ENCODE results near the gene TAP1. TPM values are rescaled to one million over a fixed set of nuclear protein-coding genes. Genes with fewer than 3 reads are reported as not detected.

TAP1 gene
- total and polyA plus RNA-seq, 9 of the 15 experiments (the other 6 are each of a cell fraction or from before 2014, with no cell fraction given), result 1.3 to 6.0 (median 4.2) TPM

DNA sequence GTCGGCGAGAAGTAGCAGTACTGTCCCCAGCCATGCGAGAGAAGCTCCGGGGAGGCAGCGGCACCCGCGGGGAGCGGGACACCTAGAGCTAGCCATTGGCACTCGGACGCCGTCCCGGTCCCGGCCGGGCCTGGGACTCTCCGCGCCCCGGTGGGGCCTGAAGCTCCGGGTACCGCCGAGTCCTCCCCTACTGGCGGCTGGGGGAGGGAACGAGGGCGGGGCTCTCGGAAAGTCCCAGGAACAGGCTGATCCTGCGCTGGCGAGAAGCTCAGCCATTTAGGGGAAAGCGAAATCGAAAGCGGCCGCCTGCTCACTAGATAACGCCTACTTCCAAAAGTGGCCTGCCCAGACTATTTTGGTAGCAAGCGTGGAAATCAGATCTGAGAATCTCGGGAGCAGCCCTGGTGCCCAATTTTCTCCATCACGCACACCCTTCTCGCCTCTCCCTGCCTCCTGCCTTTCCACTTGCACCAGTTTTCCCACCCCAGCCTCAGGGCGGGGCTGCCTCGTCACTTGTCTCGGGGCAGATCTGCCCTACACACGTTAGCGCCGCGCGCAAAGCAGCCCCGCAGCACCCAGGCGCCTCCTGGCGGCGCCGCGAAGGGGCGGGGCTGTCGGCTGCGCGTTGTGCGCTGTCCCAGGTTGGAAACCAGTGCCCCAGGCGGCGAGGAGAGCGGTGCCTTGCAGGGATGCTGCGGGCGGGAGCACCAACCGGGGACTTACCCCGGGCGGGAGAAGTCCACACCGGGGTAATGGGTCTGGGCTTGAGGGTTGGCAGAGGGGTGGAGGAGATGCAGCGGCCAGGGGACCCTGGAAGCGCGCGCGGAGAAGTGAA, at the start of gene TAP1, which contains the start of gene PSMB9 (continued):
- TF ChIP-seq, protein P1, sequence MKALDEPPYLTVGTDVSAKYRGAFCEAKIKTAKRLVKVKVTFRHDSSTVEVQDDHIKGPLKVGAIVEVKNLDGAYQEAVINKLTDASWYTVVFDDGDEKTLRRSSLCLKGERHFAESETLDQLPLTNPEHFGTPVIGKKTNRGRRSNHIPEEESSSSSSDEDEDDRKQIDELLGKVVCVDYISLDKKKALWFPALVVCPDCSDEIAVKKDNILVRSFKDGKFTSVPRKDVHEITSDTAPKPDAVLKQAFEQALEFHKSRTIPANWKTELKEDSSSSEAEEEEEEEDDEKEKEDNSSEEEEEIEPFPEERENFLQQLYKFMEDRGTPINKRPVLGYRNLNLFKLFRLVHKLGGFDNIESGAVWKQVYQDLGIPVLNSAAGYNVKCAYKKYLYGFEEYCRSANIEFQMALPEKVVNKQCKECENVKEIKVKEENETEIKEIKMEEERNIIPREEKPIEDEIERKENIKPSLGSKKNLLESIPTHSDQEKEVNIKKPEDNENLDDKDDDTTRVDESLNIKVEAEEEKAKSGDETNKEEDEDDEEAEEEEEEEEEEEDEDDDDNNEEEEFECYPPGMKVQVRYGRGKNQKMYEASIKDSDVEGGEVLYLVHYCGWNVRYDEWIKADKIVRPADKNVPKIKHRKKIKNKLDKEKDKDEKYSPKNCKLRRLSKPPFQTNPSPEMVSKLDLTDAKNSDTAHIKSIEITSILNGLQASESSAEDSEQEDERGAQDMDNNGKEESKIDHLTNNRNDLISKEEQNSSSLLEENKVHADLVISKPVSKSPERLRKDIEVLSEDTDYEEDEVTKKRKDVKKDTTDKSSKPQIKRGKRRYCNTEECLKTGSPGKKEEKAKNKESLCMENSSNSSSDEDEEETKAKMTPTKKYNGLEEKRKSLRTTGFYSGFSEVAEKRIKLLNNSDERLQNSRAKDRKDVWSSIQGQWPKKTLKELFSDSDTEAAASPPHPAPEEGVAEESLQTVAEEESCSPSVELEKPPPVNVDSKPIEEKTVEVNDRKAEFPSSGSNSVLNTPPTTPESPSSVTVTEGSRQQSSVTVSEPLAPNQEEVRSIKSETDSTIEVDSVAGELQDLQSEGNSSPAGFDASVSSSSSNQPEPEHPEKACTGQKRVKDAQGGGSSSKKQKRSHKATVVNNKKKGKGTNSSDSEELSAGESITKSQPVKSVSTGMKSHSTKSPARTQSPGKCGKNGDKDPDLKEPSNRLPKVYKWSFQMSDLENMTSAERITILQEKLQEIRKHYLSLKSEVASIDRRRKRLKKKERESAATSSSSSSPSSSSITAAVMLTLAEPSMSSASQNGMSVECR (CRISPR knock-in tag; IDR thresholded peaks at IDR 0.05), result peak; percentile 91; the same call in 1 of the 2 replicates
- TF ChIP-seq GATA2 (CRISPR knock-in tag; IDR thresholded peaks at IDR 0.05) (no peak; the same call in 1 of the 2 replicates), ZNF316 (IDR thresholded peaks at IDR 0.05) (no peak), HES1 (IDR thresholded peaks at IDR 0.05; ENCODE audit: low read depth) (peak; percentile 75), SMARCA4 (IDR thresholded peaks at IDR 0.05) (peak; percentile 58; the same call in 1 of the 2 replicates), ZNF175 (CRISPR knock-in tag; IDR thresholded peaks at IDR 0.05; ENCODE audit: low read depth) (no peak), MAFK (IDR thresholded peaks at IDR 0.05; ENCODE audit: low read length) (no peak), ZNF121 (CRISPR knock-in tag; conservative IDR thresholded peaks at IDR 0.05) (peak; percentile 33; the same call in 1 of the 2 replicates), KLF10 (CRISPR knock-in tag; IDR thresholded peaks at IDR 0.05) (no peak), ZNF717 (CRISPR knock-in tag; IDR thresholded peaks at IDR 0.05) (no peak), BCOR (IDR thresholded peaks at IDR 0.05) (peak; percentile 75), RBM34 (IDR thresholded peaks at IDR 0.05; ENCODE audit: borderline replicate concordance, insufficient read depth, low read length) (no peak), TFAM (CRISPR knock-in tag; conservative IDR thresholded peaks at IDR 0.05) (no peak), SFPQ (IDR thresholded peaks at IDR 0.05; ENCODE audit: low read depth, low read length) (no peak)
- TF ChIP-seq, protein P2, sequence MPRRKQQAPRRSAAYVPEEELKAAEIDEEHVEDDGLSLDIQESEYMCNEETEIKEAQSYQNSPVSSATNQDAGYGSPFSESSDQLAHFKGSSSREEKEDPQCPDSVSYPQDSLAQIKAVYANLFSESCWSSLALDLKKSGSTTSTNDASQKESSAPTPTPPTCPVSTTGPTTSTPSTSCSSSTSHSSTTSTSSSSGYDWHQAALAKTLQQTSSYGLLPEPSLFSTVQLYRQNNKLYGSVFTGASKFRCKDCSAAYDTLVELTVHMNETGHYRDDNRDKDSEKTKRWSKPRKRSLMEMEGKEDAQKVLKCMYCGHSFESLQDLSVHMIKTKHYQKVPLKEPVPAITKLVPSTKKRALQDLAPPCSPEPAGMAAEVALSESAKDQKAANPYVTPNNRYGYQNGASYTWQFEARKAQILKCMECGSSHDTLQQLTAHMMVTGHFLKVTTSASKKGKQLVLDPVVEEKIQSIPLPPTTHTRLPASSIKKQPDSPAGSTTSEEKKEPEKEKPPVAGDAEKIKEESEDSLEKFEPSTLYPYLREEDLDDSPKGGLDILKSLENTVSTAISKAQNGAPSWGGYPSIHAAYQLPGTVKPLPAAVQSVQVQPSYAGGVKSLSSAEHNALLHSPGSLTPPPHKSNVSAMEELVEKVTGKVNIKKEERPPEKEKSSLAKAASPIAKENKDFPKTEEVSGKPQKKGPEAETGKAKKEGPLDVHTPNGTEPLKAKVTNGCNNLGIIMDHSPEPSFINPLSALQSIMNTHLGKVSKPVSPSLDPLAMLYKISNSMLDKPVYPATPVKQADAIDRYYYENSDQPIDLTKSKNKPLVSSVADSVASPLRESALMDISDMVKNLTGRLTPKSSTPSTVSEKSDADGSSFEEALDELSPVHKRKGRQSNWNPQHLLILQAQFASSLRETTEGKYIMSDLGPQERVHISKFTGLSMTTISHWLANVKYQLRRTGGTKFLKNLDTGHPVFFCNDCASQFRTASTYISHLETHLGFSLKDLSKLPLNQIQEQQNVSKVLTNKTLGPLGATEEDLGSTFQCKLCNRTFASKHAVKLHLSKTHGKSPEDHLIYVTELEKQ (CRISPR knock-in tag; IDR thresholded peaks at IDR 0.05), result no peak

All from K562 (cell line).